Stimulated activated CD4-positive, alpha-beta T cell treated with anti-CD3 and anti-CD28 coated beads, TNF-alpha, amount 100 ng/mL, for 4 hours (primary cell): ENCODE results near the gene CLEC2B.
A peak's percentile ranks its signal among the peaks of the same experiment; 100 is the strongest.

Experiments used
- DNase-seq, 3 experiments: peaks; one replicate each; pipeline ENCODE4 v3.0.0-alpha.2; 2020; ENCODE audit warnings: low read depth in 3 of 3

Gene CLEC2B

DNA sequence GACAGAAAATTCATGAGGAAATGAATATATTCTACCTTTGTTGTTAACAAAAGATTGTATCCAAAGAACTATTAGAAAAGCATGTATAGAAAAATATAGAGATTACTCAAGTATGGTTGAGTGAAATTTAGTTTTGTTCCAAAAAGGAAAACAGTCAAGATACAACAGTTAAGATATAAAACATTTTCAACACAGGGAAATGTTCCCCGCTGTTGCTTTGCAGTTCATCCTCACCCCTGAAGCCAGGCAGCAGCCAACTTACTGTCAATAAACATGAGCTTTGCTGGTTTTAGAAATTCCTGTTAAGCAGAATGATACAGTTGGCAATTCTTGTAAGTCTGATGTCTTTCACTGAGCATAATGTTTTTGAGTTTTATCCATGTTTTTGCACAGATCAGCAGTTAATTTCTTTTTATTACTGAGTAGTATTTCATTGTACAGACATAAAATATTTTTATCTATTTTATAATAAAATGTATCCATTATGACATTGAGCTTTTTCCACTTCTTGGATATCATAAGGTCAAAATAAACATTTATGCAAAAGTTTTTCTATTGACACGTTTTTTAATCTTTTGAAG, 1.2 kb upstream of the CLEC2B start:
- DNase-seq, result no peak

DNA sequence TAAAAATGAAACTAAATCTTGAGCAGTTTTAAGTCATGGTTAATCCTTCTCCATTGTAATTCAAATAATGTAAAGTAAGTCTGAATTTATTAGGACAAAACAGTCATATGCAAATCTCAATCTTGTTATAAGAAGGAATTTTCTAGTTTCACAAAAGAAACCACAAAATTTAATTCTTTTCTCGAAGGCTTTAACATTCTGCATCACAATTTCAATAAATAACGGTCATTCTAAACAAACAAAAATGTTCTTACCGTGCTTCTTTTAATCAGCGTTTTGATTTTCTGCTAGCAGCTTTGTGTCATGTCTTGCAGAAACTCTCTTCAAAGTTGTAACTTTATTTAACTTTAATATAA, 225 bp downstream of the CLEC2B start:
- DNase-seq, result no peak

DNA sequence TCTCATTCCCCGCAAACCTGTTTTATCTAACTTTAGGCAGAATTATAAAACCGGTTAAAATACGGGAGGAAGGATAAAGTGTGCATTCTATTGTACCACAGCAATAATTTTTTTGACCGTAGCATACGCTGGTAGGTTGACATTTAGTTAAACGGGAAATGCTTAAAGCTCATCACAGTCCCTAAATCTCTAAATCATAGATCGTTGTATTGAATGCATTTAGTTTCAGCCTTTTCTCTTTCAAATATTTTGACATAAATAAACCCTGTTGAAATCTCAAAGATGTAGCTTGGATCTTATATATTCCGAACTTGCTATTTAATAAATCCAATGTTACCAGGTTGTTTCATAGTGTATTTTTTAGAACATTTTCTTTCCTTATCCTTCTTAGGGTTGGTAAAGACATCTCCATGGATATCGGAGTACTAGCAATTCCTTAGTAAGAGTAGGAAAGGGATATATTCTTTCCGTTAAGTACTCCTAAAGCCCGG, 798 bp downstream of the CLEC2B start:
- no peak for DNase-seq

DNA sequence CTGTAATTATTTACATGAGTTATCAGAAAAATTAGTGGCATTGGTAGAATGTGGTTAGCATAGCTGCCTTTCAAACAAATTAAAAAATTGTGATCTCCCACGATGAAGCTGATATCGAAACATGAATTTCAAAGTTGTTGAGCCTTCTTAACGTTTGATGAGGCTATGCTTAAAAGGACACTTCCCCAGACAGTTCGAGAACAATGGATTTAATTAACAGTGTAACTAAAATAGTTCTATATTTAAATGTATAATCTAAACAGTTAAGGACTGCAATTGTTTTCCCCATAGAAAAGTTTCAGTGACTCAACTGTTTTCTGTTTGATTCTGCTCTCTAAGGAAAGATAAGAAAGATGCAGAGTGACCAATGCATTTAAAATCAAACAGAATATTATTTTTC, 1.6 kb downstream of the CLEC2B start:
- no peak for DNase-seq

DNA sequence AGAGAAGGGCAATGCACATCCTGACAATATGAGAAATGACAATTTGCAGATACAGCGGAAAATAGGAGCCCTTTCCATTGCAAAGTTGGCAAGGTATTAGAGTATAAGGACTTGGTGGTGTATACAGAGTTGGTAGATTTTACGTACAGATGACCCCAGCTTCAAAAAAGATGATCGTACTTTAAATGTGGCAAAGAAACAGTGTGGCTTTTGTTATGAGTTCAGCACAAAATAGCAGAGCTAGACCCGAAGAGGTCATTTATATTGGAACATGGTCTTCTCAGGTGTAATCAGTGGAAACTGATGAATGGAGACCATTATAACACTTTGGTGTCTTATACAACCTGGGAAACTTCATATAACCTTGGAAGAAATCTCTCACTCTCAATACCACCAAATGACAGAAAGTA, 2.3 kb downstream of the CLEC2B start:
- DNase-seq, result no peak

DNA sequence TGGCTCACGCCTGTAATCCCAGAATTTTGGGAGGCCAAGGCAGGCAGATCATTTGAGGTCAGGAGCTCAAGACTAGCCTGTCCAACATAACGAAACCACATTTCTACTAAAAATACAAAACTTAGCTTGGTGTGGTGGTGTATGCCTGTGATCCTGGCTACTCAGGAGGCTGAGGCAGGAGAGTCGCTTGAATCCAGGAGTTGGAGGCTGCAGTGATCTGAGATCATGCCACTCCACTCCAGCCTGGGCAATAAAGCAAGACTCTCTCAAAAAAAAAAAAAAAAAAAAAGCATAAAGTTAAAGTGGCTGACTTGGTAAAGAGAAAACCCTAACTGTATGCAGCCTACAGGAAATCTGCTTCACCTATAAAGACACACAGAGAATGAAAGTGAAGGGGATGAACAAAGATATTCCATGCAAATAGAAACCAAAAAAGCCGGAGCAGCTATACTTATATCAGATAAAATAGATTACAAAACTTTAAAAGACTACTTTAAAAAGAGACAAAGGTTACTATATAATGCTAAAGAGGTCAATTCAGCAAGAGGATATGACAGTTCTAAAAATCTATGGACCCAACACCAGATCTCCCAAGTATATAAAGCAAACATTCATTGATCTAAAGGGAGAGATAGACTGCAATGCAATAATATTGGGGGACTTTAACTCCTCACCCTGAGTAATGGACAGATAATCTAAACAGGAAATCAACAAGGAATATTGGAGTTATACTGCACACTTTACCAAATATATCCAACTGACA, 4.1 kb downstream of the CLEC2B start:
- DNase-seq, result no peak

DNA sequence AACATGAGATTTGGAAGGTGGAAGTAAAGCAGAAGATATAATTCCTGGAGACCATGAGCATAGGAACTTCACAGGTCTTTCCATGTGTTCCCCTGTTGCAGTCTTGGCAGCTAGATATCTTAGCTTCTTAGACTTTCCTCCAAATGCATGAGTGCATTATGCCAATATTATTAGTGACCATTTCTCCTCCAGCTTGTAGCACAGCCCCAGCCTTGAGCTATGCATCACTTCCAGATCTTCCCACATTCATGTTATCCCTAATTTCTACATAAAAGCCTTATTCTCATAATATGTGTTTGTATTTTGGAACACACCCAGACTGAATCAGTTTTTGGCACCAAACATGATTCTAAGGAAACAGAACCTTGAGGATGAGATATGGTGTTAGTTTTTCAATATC, 11.0 kb downstream of the CLEC2B start:
- DNase-seq, result no peak

DNA sequence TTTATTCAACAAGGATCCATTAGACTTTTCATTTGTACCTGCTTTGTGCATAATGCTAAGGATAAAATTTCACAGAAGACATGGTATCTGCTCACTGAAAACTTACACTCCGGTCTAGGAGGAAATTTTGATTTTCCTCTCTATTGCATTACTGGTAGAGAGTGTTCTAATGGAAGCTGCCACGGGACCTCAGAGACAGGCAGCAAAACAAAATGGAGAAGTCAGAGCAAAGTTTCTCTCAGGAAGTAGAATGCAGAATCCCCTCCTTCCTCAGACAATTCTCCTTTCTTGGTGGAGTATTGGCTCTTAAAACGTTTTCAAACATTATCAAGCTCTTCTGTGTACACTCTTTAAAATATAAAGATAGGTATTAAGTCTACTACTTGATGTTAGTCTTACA, 12.3 kb downstream of the CLEC2B start:
- DNase-seq, result no peak

DNA sequence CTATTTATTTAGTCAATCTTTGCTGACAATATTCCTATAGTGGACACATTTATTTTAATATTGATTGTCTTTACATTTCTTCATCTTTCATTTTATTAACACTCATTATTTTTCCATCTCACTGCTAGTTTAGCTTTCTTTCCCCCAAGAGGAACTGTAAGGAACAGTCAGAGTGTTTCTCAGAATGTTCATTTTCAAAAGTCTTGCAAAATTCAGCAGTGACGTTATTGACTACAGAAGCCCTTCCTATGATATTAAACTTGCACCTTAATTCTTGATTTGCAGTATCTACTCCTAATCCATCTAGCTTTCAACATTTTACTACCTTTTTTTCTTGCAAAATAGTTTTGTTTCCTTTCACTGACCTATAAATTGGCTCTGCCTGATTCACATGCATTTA, 13.0 kb downstream of the CLEC2B start:
- no peak for DNase-seq

DNA sequence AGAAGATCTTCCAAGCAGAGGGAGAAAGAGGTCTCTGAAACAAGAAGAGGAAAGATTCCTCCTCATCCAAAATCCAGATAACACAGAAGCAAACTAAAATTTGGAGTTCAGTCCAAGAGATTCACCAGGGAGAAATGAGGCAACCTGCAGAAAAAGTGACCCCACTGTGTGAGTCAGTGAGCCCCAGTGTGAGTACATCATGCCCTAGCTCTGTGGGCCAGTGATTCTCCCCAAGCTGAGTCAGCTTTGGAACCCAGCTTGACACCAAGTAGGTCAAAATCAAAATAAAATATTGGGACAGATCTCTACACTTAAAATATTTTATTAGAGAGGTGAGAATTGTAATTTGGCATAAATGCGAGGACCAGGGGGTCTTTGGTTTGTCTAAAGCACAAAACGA, 17.2 kb downstream of the CLEC2B start:
- DNase-seq, result no peak

DNA sequence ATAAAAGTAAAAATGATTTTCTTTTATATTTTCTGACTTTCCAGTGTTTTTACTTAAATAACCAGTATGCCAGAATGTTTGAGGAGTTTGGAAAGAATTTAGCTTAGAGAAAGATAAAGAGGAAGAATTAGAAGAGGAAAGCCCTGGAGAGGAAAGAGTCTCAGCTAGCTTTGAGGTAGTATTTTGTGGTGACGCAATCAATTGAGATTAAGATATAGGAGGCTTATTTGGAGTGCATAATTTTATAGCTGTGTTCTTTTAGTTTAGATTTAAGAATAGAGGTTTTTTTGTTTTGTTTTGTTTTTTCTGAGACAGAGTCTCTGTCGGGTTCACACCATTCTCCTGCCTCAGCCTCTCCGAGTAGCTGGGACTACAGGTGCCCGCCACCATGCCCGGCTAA, 18.1 kb downstream of the CLEC2B start:
- no peak for DNase-seq

DNA sequence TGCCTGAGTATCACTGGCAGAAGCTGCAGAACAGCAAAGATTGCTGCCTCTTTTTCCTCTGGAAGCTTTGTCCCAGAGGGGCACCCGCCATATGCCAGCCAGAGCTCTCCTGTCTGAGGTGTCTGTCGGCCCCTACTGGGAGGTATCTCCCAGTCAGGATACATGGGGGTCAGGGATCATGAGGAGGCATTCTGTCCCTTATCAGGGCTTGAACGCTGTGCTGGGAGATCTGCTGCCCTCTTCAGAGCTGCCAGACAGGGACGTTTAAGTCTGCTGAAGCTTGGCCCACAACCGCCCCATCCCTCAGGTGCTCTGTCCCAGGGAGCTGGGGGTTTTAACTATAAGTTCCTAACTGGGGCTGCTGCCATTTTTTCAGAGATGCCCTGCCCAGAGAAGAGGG, 20.3 kb downstream of the CLEC2B start:
- no peak for DNase-seq

DNA sequence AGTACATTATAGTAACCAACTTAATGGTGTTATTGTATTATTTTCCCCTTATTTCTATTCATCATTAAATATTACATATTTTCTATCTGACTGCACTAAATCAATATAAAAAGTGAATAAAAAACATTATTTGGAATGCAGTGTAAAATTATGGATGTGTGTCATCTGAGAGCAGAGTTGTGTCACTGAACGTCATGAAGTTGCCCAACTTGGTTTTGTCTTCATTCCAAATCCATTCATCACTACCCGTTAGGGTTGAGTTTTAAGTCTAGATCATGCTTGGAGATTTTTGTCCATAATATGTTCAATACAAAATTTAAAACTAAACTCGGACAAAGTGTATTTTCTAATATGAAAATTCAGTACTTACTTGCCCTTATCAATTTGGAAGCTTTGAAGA, 25.7 kb downstream of the CLEC2B start:
- no peak for DNase-seq

DNA sequence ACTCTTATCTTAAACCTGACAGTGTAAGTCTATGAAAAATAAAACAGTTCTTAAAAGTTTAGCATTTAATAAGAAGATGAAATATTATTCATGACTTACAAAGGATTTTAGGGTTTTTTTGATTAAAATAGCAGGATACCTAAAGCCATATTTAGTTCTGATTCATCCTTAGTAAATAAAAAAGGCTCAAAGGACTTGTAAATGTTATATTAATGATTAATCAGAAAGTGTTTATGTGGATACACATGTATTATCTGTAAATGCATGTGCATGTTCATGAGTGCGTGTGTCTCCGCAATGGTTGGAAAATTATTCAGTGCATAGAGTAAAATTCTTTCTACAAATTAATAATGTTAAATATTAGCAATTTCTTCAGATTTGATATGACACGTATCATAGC, 37.4 kb downstream of the CLEC2B start:
- DNase-seq, result no peak

DNA sequence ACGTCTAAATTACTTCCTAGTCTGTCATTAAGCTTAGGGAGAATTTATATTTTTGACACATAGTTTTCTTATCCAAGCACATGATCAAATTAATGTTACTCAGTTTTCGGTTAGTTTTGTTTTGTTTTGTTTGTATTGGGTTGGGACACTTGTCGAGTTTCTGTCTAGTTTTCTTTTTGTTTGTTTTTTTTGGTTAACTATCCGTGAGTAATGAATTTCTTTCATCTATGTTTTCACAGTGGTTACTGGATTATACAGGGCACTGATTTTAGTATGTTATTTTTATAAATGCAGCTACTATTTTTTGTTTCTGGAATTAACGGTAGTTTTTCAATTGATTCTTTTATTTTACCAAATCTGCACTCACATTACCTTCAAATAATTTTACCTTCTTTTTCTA, 39.2 kb downstream of the CLEC2B start:
- DNase-seq, result no peak

DNA sequence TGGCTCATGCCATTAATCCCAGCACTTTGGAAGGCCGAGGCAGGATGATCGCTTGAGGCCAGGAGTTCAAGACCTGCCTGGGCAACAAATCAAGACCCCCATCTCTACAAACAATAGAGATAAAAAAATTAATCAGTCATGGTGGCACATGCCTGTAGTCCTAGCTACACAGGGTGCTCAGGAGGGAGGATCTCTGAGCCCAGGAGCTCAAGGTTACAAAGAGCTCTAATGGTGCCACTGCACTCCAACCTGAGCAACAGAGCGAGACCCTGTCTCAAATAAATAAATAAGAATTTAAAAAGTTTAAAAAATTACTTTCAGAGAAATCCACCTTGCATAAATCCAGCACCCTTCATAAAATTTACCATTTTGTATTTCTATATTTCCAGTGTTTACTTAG, 39.7 kb downstream of the CLEC2B start:
- no peak for DNase-seq

DNA sequence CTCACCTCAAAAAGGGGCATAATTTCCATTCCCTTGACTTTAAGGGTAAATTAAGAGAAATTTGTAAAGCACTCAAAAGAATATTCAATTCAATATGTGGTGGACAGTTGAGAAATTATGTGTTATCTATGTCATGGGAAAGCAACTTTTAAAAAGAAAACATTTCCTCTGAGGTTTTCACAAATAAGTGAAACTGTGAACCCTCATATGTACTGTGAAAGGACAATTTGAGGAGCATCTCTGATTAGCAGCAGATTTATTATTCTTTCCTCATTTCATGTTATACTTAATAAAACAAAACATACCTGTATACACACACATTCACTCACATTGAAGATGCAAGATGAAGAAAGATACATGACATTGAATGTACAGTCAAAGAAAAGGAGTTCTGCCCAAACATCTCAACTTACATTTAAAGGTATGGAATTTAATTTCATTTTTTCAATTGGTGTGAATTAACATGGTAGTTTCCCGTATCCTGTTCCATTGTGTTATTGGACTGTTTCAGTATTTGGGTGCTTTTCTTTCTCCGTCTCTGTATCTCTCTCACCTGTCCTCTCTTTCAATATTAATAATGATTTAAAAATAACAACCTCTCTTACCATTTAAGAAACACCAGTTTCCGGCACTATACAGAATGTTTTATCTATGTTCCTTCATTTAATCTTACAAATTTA, 41.8 kb downstream of the CLEC2B start, which contains the start of gene KLRF1:
Gene KLRF1 (plus strand): TSS at position 273 of the 680 bp plus-strand sequence. CDS start 64 bp downstream, at position 337.
- DNase-seq, result no peak

DNA sequence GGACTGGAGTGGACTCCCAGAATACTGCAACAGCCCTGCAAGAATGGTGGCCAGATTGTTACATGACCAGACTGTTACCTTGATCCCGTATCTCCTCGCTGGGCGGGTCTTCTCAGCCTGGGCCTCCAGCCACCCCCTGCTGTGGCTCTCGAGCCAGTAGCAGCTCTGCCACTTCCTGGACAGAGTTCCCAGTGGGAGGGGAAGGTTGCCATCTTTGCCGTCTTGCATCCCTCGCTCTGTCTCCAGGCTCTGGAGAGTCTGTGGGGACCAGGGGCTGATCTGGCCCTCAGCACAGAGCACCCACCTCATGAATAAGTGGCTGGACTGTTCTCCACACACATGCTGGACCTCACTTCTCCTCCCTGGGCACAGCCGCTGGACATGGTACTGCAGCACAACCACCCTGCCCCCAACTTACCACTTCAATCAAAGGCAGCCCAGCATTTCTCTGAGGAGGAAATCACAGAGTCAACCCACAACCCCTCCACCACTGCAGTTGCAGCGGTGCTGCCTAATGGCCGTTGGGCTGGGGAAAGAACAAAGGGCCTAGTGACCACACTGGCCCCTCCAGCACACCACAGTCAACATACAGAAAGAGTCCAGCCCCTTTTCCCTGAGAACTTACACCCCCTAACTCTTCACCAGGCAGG, 48.7 kb downstream of the CLEC2B start:
- no peak for DNase-seq

DNA sequence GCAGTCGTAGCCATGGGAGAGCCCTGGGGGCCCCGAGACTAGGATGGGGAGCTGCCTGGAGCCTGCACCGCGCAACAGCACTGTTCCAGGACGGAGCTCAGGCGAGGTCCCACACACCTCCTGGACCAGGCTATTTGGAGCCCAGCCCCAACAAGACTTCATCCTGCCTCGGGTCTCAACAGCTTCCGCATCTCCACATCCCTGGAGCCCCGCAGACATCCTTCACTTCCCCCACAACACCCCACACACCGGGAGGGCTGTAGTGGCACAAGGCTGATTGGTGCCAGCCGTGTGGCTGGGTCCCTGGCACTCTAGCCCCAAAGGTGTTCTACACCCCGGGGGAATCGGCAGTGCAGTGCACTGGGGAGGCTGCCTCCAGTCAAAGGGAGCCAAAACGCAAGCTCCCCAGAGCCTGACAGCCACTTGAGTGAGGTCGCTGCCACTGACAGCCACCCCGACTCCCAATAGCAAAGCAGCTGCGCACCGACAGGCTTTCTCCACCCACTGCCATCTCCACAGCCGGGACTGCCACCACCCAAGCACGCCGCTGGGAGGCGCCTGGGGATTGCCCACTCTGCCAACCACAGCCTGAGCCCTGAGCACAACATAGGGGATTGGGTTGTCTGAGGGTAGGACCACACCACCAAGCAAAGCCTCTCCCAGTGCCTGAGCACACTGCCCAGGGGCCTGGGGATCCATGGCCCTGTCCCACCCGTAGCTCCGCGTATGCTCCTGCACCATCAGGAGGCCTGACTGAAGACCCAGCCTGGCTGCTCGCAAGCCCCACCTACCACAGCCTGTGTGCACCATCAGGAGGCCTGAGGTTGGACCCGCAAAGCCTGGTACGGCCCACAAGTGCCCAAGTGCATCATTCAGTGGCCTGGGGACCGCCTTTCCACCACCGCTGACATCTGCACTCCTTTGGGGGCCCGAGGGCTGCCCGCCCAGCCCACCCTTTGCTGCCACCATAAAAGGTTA, 55.0 kb downstream of the CLEC2B start:
- DNase-seq, result peak; percentile 84 to 88 (median 86)

DNA sequence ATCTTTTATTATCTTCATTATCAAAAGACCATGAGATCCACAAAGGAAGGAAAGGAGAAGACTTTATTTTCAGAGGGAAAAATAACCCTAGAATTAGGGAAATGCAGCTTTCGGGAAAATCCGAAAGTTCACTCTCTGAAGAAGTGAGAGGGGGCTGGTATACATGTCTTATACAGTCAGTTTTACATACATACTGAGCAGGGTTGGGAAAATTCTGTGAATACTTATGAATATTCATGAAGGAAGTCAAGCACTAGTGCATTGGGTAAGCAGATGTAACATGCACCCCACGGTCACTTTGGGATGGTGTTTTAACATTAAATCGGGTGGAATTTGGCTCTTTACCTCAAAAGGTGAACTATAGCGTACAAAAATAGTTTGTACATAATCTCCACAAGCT, 57.5 kb downstream of the CLEC2B start:
- no peak for DNase-seq

DNA sequence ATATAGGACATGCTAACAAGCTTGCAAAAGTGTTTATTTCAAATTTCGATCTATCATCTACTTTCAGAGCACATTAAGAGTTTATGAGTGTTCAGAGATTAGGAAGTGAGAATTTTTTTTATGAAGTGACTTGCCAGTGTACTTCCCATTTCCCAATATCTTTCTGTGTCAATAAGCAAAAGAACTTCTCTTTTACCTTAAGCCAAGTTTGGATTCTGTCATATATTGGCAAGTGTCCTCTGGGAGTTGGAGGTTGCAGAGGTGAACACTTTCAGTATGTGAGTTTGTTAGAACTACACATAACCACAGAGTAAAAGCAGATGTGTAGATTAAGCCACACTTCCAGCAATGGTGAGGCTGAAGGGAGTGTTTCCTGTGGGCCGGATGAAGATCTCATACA, 58.5 kb downstream of the CLEC2B start:
- DNase-seq, result no peak
